Ishikawa (cell line): Measurements from ENCODE around the gene NLK.

Experiments used
- CEBPB ChIP-seq: IDR thresholded peaks from 2 replicates; pipeline ENCODE4 v1.6.1; 2012
- CREB1 ChIP-seq: IDR thresholded peaks from 2 replicates; pipeline ENCODE4 v1.6.1; 2012; ENCODE audit warnings: low read depth
- EGR1 ChIP-seq: IDR thresholded peaks from 2 replicates; pipeline ENCODE4 v1.6.1; 2012
- EP300 ChIP-seq: IDR thresholded peaks from 2 replicates; pipeline ENCODE4 v1.6.1; 2012; ENCODE audit warnings: borderline replicate concordance
- FOXM1 ChIP-seq: IDR thresholded peaks from 2 replicates; pipeline ENCODE4 v1.6.1; 2012; ENCODE audit warnings: low read depth, borderline replicate concordance
- MAX ChIP-seq: IDR thresholded peaks from 2 replicates; pipeline ENCODE4 v1.6.1; 2012
- NFIC ChIP-seq: IDR thresholded peaks from 2 replicates; pipeline ENCODE4 v1.6.1; 2012
- RAD21 ChIP-seq: IDR thresholded peaks from 2 replicates; pipeline ENCODE4 v1.6.1; 2012; ENCODE audit warnings: low read depth
- REST ChIP-seq: IDR thresholded peaks from 2 replicates; pipeline ENCODE4 v1.6.1; 2012; ENCODE audit warnings: low read depth, mild to moderate bottlenecking
- TAF1 ChIP-seq: IDR thresholded peaks from 2 replicates; pipeline ENCODE4 v1.6.1; 2012; ENCODE audit warnings: low read depth, mild to moderate bottlenecking
- TCF12 ChIP-seq: IDR thresholded peaks from 2 replicates; pipeline ENCODE4 v1.6.1; 2012; ENCODE audit warnings: low read depth
- TEAD4 ChIP-seq: IDR thresholded peaks from 2 replicates; pipeline ENCODE4 v1.6.1; 2012
- USF1 ChIP-seq: IDR thresholded peaks from 2 replicates; pipeline ENCODE4 v1.6.1; 2012
- YY1 ChIP-seq: IDR thresholded peaks from 2 replicates; pipeline ENCODE4 v1.6.1; 2012; ENCODE audit warnings: low read depth
- ZBTB7A ChIP-seq: IDR thresholded peaks from 2 replicates; pipeline ENCODE4 v1.6.1; 2012; ENCODE audit warnings: low read depth

NLK gene

GRCh38 chr17:28045304-28045703 lies 2.8 kb downstream of the NLK start:
- TF ChIP-seq TCF12 (no peak), NFIC (no peak), CREB1 (no peak), TAF1 (no peak), FOXM1 (no peak), ZBTB7A (no peak), TEAD4 (no peak), EP300 (no peak)

- TF ChIP-seq EP300 = no peak
- no peak for TF ChIP-seq CREB1
- TF ChIP-seq USF1 = no peak
- no peak for TF ChIP-seq REST
- TF ChIP-seq TAF1 = no peak
- no peak for TF ChIP-seq FOXM1
- no peak for TF ChIP-seq MAX
- no peak for TF ChIP-seq RAD21
- no peak for TF ChIP-seq NFIC
- TF ChIP-seq TEAD4 = no peak
- TF ChIP-seq CEBPB = no peak
- TF ChIP-seq YY1 = no peak
- no peak for TF ChIP-seq ZBTB7A
- no peak for TF ChIP-seq TCF12
- TF ChIP-seq EGR1 = no peak
Measured at GRCh38 chr17:28046034-28046825, 3.8 kb downstream of the NLK start.

- TF ChIP-seq YY1 (no peak), MAX (no peak), EP300 (no peak), RAD21 (no peak), NFIC (no peak), TAF1 (no peak), FOXM1 (no peak), EGR1 (no peak), USF1 (no peak), TCF12 (no peak), CEBPB (no peak), REST (no peak), TEAD4 (no peak), CREB1 (no peak), ZBTB7A (no peak)
Measured at GRCh38 chr17:28047806-28048205, 5.3 kb downstream of the NLK start.

GRCh38 chr17:28049071-28049470 lies 6.6 kb downstream of the NLK start:
- TF ChIP-seq YY1 (no peak), TAF1 (no peak), MAX (no peak), CEBPB (no peak), EP300 (no peak), NFIC (no peak), TCF12 (no peak), EGR1 (no peak), REST (no peak), FOXM1 (no peak), CREB1 (no peak), RAD21 (no peak), TEAD4 (no peak), ZBTB7A (no peak), USF1 (no peak)
